Measurements from ENCODE around the gene RPUSD3.
"Not testable (repeated sequence)": the region's sequence is repeated elsewhere in the genome, so short reads cannot be mapped to it uniquely, and the experiment has no call there.

The RPUSD3 gene

GRCh38 chr3:9876991-9877390 lies 33.2 kb upstream of the RPUSD3 start:
- TF ChIP-seq, protein P1, sequence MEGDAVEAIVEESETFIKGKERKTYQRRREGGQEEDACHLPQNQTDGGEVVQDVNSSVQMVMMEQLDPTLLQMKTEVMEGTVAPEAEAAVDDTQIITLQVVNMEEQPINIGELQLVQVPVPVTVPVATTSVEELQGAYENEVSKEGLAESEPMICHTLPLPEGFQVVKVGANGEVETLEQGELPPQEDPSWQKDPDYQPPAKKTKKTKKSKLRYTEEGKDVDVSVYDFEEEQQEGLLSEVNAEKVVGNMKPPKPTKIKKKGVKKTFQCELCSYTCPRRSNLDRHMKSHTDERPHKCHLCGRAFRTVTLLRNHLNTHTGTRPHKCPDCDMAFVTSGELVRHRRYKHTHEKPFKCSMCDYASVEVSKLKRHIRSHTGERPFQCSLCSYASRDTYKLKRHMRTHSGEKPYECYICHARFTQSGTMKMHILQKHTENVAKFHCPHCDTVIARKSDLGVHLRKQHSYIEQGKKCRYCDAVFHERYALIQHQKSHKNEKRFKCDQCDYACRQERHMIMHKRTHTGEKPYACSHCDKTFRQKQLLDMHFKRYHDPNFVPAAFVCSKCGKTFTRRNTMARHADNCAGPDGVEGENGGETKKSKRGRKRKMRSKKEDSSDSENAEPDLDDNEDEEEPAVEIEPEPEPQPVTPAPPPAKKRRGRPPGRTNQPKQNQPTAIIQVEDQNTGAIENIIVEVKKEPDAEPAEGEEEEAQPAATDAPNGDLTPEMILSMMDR (IDR thresholded peaks at IDR 0.05; ENCODE audit: borderline replicate concordance, control extremely low read depth, extremely low read depth, insufficient read depth, missing control alignments) = no peak
- DNase-seq (ENCODE audit: low spot score) = no peak
- in situ Hi-C loops (cut with MboI; ENCODE audit: low sequenced_read_pairs, unreplicated experiment) = no loop called here

- in situ Hi-C loops (cut with MboI; ENCODE audit: low sequenced_read_pairs, unreplicated experiment); DNase-seq (ENCODE audit: low spot score): not testable (repeated sequence)
These were observed 32.4 kb upstream of the RPUSD3 start for GRCh38 chr3:9876255-9876654.

DNA sequence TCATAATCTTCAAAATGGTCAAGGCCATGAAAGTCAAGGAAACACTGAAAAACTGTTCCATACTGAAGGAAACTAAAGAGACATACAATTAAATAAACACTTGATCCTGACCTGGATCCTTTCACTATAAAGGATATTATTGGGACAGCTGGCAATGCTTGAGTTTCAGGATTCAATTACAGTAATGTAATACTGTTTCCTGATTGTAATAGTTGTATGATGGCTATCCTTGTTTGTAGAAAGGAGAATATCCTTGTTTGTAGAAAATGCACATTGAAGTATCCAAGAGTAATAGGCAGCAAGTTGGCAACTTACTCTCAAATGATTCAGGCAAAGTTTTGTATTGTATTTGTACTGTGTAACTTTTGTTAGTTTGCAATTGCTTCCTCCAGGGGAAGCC lies 31.6 kb upstream of the RPUSD3 start:
- DNase-seq (ENCODE audit: low spot score) = no peak
- in situ Hi-C loops (cut with MboI; ENCODE audit: low sequenced_read_pairs, unreplicated experiment) = no loop called here
- TF ChIP-seq, protein P1 (IDR thresholded peaks at IDR 0.05; ENCODE audit: borderline replicate concordance, control extremely low read depth, extremely low read depth, insufficient read depth, missing control alignments) = no peak

DNA sequence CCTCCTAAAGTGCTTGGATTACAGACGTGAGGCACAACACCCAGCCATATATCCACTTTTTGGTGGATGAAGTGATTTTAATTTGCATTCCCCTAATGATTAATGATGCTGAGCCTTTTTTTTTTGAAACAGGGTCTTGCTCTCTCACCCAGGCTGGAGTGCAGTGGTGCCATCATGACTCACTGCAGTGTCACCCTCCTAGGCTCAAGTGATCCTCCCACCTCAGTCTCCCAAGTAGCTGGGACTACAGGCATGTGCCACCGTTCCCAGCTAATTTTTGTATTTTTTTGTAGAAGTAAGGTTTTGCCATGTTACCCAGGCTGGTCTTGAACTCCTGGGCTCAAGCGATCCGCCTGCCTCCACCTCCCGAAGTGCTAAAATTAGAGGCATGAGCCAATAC lies 28.3 kb upstream of the RPUSD3 start:
- DNase-seq (ENCODE audit: low spot score); in situ Hi-C loops (cut with MboI; ENCODE audit: low sequenced_read_pairs, unreplicated experiment): not testable (repeated sequence)

- in situ Hi-C loops (cut with MboI; ENCODE audit: low sequenced_read_pairs, unreplicated experiment) = no loop called here
- TF ChIP-seq, protein P1 (IDR thresholded peaks at IDR 0.05; ENCODE audit: borderline replicate concordance, control extremely low read depth, extremely low read depth, insufficient read depth, missing control alignments) = no peak
- no peak for DNase-seq (ENCODE audit: low spot score)
These were observed 27.2 kb upstream of the RPUSD3 start for GRCh38 chr3:9870978-9871377.

- TF ChIP-seq, protein P1 (IDR thresholded peaks at IDR 0.05; ENCODE audit: borderline replicate concordance, control extremely low read depth, extremely low read depth, insufficient read depth, missing control alignments) = no peak
- no peak for DNase-seq (ENCODE audit: low spot score)
- in situ Hi-C loops (cut with MboI; ENCODE audit: low sequenced_read_pairs, unreplicated experiment) = no loop called here
These were observed 26.1 kb upstream of the RPUSD3 start for GRCh38 chr3:9869955-9870354.

DNA sequence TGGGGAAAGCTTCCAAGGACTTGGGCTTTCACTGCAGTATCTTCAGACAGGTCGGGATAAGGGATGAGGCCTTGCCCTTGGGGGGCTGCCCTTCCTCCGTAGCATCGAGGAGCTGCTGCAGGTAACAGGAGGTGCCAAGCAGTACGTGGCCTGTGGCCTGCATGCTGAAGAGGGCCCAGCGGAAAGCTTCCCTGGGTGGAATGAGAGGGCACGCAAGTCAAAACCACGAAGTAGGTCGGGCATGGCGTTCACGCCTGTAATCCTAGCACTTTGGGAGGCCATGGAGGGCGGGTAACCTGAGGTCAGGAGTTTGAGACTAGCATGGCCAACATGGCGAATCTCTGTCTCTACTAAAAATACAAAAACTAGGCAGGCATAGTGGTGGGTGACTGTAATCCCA lies 23.3 kb upstream of the RPUSD3 start:
- TF ChIP-seq, protein P1 (IDR thresholded peaks at IDR 0.05; ENCODE audit: borderline replicate concordance, control extremely low read depth, extremely low read depth, insufficient read depth, missing control alignments) = no peak
- no peak for DNase-seq (ENCODE audit: low spot score)
- in situ Hi-C loops (cut with MboI; ENCODE audit: low sequenced_read_pairs, unreplicated experiment) = no loop called here

DNA sequence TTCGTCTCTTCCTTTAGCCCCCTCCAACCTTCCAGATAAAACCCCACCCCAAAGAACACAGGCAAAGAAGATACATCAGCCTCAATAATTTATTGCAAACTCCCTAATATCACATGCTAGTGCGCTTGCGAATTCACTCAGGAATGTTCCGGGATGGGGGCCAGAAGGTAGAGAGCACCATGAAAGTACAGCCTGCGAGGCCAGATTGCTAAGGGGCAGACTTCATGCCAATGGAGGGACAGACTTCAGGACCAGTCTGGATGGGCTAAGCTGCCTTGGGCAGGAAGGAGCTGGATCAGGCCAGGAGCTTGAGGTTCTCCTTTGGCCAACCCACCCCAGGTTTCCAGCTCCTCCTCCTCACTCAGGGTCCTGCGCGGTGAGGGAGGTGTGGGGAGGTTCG lies 22.8 kb upstream of the RPUSD3 start:
- in situ Hi-C loops (cut with MboI; ENCODE audit: low sequenced_read_pairs, unreplicated experiment) = no loop called here
- no peak for DNase-seq (ENCODE audit: low spot score)
- TF ChIP-seq, protein P1 (IDR thresholded peaks at IDR 0.05; ENCODE audit: borderline replicate concordance, control extremely low read depth, extremely low read depth, insufficient read depth, missing control alignments) = no peak

- DNase-seq (ENCODE audit: low spot score); in situ Hi-C loops (cut with MboI; ENCODE audit: low sequenced_read_pairs, unreplicated experiment): not testable (repeated sequence)
These were observed 21.4 kb upstream of the RPUSD3 start for GRCh38 chr3:9865125-9865637.

Data from GM13976 (cell line).